ENCODE data around the gene CRYAA. TPM values are rescaled to one million over a fixed set of nuclear protein-coding genes. Genes with fewer than 3 reads are reported as not detected.

CRYAA gene
- total RNA-seq, 1 experiment from 2014 or later: not detected

DNA sequence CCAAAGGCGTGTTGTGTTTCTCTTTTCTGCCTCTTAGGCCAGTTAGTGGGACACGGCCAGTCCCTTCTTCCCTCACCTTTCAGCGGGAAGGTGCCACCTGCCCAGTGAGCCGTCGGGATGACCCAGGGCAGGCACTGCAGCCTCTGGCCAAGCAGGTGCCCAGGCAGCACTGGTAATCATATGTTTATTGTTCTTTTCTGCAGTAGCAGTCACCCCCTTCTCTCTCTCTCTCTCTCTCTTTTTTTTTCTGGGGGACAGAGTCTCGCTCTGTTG lies 38.2 kb downstream of the CRYAA start:
- H3K27me3 Mint-ChIP-seq (ENCODE audit: low read depth): peaks cover 4% of the 10 kb centered on the region; the same call in 1 of the 2 replicates
- H3K4me1 Mint-ChIP-seq: peaks cover 8% of the 10 kb centered on the region; the same call in 1 of the 2 replicates
- no peak for ATAC-seq
- no peak overlapping the region for H3K4me3 Mint-ChIP-seq
- no peak overlapping the region for H3K27ac Mint-ChIP-seq
- peaks cover under 1% of the 10 kb centered on the region for H3K36me3 Mint-ChIP-seq
- H3K9me3 Mint-ChIP-seq: peaks cover 6% of the 10 kb centered on the region
- no peak for DNase-seq (ENCODE audit: low spot score)
- ChIA-PET POLR2A (no interaction called here), CTCF (no interaction called here)
- TF ChIP-seq TEAD1 (CRISPR knock-in tag; IDR thresholded peaks at IDR 0.05) (no peak), JAZF1 (CRISPR knock-in tag; IDR thresholded peaks at IDR 0.05) (no peak), ZBTB21 (CRISPR knock-in tag; IDR thresholded peaks at IDR 0.05; ENCODE audit: borderline replicate concordance) (no peak), GTF2I (CRISPR knock-in tag; conservative IDR thresholded peaks at IDR 0.05) (no peak)
- TF ChIP-seq, protein P1, sequence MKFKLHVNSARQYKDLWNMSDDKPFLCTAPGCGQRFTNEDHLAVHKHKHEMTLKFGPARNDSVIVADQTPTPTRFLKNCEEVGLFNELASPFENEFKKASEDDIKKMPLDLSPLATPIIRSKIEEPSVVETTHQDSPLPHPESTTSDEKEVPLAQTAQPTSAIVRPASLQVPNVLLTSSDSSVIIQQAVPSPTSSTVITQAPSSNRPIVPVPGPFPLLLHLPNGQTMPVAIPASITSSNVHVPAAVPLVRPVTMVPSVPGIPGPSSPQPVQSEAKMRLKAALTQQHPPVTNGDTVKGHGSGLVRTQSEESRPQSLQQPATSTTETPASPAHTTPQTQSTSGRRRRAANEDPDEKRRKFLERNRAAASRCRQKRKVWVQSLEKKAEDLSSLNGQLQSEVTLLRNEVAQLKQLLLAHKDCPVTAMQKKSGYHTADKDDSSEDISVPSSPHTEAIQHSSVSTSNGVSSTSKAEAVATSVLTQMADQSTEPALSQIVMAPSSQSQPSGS (CRISPR knock-in tag; IDR thresholded peaks at IDR 0.05; ENCODE audit: borderline replicate concordance, low read depth): no peak

DNA sequence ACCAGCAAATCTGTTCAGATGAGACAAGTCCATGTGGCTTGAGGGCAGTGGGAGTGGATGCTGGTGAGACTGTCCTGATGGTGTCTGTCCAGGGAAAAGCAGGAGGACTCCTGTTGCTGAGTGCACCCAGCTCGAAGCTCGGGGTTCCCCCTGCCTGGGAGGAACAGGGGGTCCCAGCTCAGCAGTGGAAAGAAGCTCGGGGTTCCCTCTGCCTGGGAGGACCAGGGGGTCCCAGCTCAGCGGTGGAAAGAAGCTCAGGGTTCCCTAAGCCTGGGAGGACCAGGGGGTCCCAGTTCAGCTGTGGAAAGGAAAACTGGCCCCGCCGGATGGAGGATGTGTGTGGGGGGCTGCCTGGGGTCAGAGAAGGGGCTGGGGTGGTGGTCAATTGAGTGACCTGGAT lies 39.1 kb downstream of the CRYAA start:
- Mint-ChIP-seq H3K27me3 (ENCODE audit: low read depth) (peaks cover 4% of the 10 kb centered on the region; the same call in 1 of the 2 replicates), H3K4me3 (no peak overlapping the region), H3K27ac (no peak overlapping the region), H3K36me3 (no peaks in the 10 kb centered on the region; the same call in 1 of the 2 replicates), H3K4me1 (peaks cover 8% of the 10 kb centered on the region; the same call in 1 of the 2 replicates), H3K9me3 (peaks cover 2% of the 10 kb centered on the region)
- ATAC-seq (no peak), DNase-seq (ENCODE audit: low spot score) (peak; percentile 4)
- ChIA-PET CTCF (interaction anchor here (1.4 kb wide), 1 partner anchor 62 kb away, joined by 8 read pairs; no protein-coding TSS in a partner anchor), POLR2A (no interaction called here)
- TF ChIP-seq NR2C2 (CRISPR knock-in tag; IDR thresholded peaks at IDR 0.05): no peak
- TF ChIP-seq SMAD4 (CRISPR knock-in tag; IDR thresholded peaks at IDR 0.05): no peak
- TF ChIP-seq, protein P1 (CRISPR knock-in tag; IDR thresholded peaks at IDR 0.05; ENCODE audit: borderline replicate concordance, low read depth): no peak
- no peak for TF ChIP-seq NR1H2 (CRISPR knock-in tag; IDR thresholded peaks at IDR 0.05)
- TF ChIP-seq GABPB1 (CRISPR knock-in tag; IDR thresholded peaks at IDR 0.05): no peak
- TF ChIP-seq, protein P2, sequence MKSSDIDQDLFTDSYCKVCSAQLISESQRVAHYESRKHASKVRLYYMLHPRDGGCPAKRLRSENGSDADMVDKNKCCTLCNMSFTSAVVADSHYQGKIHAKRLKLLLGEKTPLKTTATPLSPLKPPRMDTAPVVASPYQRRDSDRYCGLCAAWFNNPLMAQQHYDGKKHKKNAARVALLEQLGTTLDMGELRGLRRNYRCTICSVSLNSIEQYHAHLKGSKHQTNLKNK (CRISPR knock-in tag; IDR thresholded peaks at IDR 0.05): no peak
- TF ChIP-seq PRRX2 (CRISPR knock-in tag; IDR thresholded peaks at IDR 0.05): no peak
- TF ChIP-seq SMAD3 (CRISPR knock-in tag; IDR thresholded peaks at IDR 0.05; ENCODE audit: borderline replicate concordance): no peak

DNA sequence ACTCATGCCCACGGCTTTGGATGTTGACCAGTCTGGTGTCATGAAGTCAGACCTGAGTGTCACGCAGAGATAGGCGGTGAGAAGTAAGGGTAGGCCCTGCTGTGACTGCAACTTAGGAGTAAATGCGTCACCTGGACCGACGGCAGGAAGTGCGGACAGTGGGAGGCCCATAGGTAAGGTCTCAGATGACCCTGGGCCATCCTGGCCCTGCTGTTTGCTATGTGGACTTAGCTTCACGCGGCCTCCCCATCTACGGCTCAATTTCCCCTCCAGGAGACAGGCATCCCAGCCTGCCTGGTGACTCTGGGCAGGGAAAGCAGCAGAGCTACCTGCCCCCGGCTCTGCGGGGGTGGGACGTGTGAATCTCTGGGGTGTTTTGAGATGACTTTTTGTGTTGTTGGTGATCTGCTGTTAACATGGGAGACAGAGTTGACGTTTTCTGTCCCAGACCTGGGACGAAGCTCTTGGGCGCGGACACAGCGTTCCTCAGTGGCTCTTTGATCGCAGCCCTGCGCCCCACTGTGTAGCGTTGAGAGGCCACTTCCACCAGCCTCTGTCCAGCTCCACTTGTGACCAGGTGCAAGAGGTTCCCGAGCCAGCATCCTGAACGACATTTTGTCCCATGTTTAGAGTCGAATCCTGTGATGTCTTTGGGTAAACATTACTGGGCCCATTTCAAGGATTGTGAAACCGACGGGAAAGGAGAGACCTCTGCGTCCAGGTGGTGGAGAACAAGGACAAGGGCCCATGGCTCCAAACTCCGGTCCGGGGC lies 39.9 kb downstream of the CRYAA start:
- peaks cover 4% of the 10 kb centered on the region; the same call in 1 of the 2 replicates for H3K27me3 Mint-ChIP-seq (ENCODE audit: low read depth)
- H3K27ac Mint-ChIP-seq: no peak overlapping the region
- H3K4me1 Mint-ChIP-seq: peaks cover 8% of the 10 kb centered on the region; the same call in 1 of the 2 replicates
- POLR2A ChIA-PET: no interaction called here
- CTCF ChIA-PET: interaction anchor here (1.0 to 1.4 kb wide), 2 partner anchors 16 to 61 kb away, joined by 4 to 8 read pairs; no protein-coding TSS in a partner anchor
- no peak for TF ChIP-seq TEAD4 (CRISPR knock-in tag; IDR thresholded peaks at IDR 0.05)
- TF ChIP-seq, protein P3, sequence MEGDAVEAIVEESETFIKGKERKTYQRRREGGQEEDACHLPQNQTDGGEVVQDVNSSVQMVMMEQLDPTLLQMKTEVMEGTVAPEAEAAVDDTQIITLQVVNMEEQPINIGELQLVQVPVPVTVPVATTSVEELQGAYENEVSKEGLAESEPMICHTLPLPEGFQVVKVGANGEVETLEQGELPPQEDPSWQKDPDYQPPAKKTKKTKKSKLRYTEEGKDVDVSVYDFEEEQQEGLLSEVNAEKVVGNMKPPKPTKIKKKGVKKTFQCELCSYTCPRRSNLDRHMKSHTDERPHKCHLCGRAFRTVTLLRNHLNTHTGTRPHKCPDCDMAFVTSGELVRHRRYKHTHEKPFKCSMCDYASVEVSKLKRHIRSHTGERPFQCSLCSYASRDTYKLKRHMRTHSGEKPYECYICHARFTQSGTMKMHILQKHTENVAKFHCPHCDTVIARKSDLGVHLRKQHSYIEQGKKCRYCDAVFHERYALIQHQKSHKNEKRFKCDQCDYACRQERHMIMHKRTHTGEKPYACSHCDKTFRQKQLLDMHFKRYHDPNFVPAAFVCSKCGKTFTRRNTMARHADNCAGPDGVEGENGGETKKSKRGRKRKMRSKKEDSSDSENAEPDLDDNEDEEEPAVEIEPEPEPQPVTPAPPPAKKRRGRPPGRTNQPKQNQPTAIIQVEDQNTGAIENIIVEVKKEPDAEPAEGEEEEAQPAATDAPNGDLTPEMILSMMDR (IDR thresholded peaks at IDR 0.05): no peak
- no peaks in the 10 kb centered on the region for H3K9me3 Mint-ChIP-seq
- H3K36me3 Mint-ChIP-seq: no peaks in the 10 kb centered on the region
- DNase-seq (ENCODE audit: low spot score): peak; percentile 11
- no peak for ATAC-seq
- H3K4me3 Mint-ChIP-seq: no peak overlapping the region

All from WTC11 (cell line).